EH (cell line): Measurements from ENCODE around the gene PITPNC1.

Experiments
- DNase-seq: peaks from one replicate; pipeline ENCODE4 v3.0.0-alpha.2; 2015; ENCODE audit warnings: low read depth

PITPNC1 gene

GRCh38 chr17:67733449-67733848, 356.4 kb downstream of the PITPNC1 start:
- DNase-seq: no peak

DNA sequence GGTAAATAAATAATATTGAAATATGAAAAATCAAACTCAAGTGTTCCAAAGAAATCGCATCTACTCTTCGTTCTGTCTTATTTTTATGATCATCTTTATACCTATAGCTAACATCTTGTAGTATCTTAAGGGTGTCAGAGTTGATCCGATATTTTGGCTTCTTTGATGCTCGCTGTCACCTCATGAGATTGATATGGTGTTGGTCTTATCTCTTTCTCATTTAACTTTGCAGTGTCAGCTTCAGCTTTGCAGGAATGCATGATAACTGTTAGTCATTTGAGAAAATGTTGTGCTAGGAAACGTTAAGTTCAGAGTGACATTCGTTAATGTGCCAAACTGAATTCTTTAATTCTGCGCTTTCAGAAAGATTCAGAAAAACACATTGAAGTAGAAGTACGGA, 360.1 kb downstream of the PITPNC1 start:
- no peak for DNase-seq

DNA sequence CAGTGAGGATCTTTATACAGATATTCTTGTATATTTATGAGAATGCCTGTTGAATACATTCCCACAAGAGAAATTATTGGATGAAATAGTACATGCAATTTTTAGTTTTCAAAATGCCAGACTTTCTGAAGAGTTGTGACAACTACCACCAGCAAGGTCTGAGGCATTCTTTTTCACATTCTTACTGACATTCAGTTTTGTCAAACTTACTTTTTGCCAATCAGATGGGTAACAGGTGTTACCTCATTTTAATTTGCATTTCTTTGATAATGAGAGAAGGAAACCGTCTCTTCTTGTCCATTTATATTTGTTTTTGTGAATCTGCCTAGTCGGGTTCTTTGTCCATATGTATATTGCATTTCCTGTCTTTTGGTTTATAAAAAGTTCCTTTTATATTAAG, 364.9 kb downstream of the PITPNC1 start:
- no peak for DNase-seq
